SU-DHL-6 (cell line): ENCODE data around the gene TENT4B.

ENCODE experiments used
- EZH2phosphoT487 ChIP-seq: fragments of 200-600 bp; sonication (generic), shearing (Covaris generic); conservative IDR thresholded peaks from 2 replicates; pipeline ENCODE4 v1.6.1; 2018; ENCODE audit warnings: mild to moderate bottlenecking, antibody characterized with exemption, low read length, moderate library complexity, mixed read lengths
- TF ChIP-seq, protein P1 (sequence below): fragments of 200-600 bp; sonication (generic); IDR thresholded peaks from one replicate; pipeline ENCODE4 v1.5.1; 2017; ENCODE audit warnings: antibody characterized with exemption, mild to moderate bottlenecking, low read length, moderate library complexity; ENCODE audit not compliant: insufficient read depth, poor library complexity, severe bottlenecking

DNA sequence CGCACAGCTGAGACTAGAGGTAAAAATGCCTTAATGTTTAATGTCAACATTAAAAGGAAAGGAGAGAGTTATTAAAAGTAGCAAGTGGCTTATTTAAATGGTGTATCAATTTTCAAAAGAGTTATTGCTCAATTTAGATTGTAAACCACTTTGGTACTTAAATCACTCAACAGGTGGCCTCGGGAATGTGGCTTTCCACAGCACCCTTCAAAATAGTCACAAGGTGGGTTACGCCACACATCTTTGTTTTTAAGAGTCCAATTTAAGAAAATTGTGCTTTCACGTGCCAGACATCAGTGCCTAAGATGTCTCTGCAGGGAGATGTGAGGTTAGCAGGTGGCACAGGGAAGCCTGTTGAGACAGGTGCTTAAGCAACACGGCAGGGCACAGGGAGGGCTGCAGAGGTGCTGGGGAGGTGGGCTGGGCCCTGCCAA lies 85.8 kb downstream of the TENT4B start:
- TF ChIP-seq, protein P1, sequence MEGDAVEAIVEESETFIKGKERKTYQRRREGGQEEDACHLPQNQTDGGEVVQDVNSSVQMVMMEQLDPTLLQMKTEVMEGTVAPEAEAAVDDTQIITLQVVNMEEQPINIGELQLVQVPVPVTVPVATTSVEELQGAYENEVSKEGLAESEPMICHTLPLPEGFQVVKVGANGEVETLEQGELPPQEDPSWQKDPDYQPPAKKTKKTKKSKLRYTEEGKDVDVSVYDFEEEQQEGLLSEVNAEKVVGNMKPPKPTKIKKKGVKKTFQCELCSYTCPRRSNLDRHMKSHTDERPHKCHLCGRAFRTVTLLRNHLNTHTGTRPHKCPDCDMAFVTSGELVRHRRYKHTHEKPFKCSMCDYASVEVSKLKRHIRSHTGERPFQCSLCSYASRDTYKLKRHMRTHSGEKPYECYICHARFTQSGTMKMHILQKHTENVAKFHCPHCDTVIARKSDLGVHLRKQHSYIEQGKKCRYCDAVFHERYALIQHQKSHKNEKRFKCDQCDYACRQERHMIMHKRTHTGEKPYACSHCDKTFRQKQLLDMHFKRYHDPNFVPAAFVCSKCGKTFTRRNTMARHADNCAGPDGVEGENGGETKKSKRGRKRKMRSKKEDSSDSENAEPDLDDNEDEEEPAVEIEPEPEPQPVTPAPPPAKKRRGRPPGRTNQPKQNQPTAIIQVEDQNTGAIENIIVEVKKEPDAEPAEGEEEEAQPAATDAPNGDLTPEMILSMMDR = no peak
- TF ChIP-seq EZH2phosphoT487 = no peak
